Calu3 (cell line): ENCODE data around the gene TCP1. TPM values are rescaled to one million over a fixed set of nuclear protein-coding genes. Genes with fewer than 3 reads are reported as not detected.

ENCODE experiments used
- BruUV-seq: library from RNA; stranded (reverse); fragments of 400-500 nt; replicated peaks from 2 replicates; lab custom pipeline; 2021; lab: Mats Ljungman, UMichigan
- CTCF ChIA-PET: fragments of 300-600 bp; sonication (Branson Sonifier 250); formaldehyde crosslinking; loops from one replicate; lab custom pipeline; 2022; ENCODE audit warnings: antibody characterized with exemption; lab: Charles Lee
- DNase-seq: peaks from one replicate; pipeline ENCODE4 v3.0.0; 2022
- H3K27ac Mint-ChIP-seq: one replicate; pipeline ENCODE4 v1.8.0; 2022; ENCODE audit warnings: mixed read lengths; ENCODE audit not compliant: unreplicated experiment
- H3K27me3 Mint-ChIP-seq: one replicate; pipeline ENCODE4 v1.8.0; 2022; ENCODE audit warnings: mixed read lengths; ENCODE audit not compliant: unreplicated experiment
- H3K36me3 Mint-ChIP-seq: one replicate; pipeline ENCODE4 v1.8.0; 2022; ENCODE audit warnings: mild to moderate bottlenecking, moderate library complexity, mixed read lengths; ENCODE audit not compliant: insufficient read depth, unreplicated experiment
- H3K4me1 Mint-ChIP-seq: one replicate; pipeline ENCODE4 v1.8.0; 2022; ENCODE audit warnings: mild to moderate bottlenecking, low read depth, mixed read lengths; ENCODE audit not compliant: unreplicated experiment
- H3K4me3 Mint-ChIP-seq: one replicate; pipeline ENCODE4 v1.8.0; 2022; ENCODE audit warnings: mild to moderate bottlenecking, low read depth, moderate library complexity, mixed read lengths; ENCODE audit not compliant: unreplicated experiment
- H3K9me3 Mint-ChIP-seq: one replicate; pipeline ENCODE4 v1.8.0; 2022; ENCODE audit warnings: low read depth, mixed read lengths; ENCODE audit not compliant: unreplicated experiment
- intact Hi-C: fragments of 100-400 bp; cut with micrococcal nuclease; formaldehyde crosslinking; loops from one replicate; pipeline ENCODE4 v1.10.0; 2022; ENCODE audit not compliant: unreplicated experiment
- total RNA-seq: library from RNA; stranded (reverse); gene quantifications from 2 replicates; pipeline ENCODE4 v1.2.3, GENCODE V29; 2022
- TF ChIP-seq, protein P1 (sequence below): fragments of 200-600 bp; IDR thresholded peaks from one replicate; pipeline ENCODE4 v1.8.0; 2022; ENCODE audit warnings: antibody characterized with exemption; ENCODE audit not compliant: unreplicated experiment

The TCP1 gene
- total RNA-seq, 1 experiment from 2014 or later = 357 TPM

DNA sequence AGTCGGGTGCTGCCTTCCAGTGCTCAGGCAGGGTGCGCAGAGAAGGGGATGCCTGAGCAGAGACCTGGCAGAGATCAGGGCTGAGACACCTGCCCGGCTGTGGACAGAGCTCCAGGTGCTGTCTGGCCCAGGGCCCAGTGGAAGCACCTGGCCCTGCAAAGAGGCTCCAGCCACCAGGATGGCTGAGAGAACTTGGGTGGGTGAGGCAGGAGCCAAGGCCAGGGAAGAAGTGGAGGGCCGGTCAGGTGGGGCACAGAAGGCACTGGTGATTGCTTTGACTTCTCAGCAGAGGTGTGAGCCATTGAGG, 41.9 kb upstream of the TCP1 start:
- Mint-ChIP-seq H3K27me3 (peaks cover 30% of the 10 kb centered on the region), H3K4me1 (no peaks in the 10 kb centered on the region), H3K27ac (no peak overlapping the region), H3K36me3 (no peaks in the 10 kb centered on the region), H3K4me3 (no peak overlapping the region), H3K9me3 (no peaks in the 10 kb centered on the region)
- no TSS peak for BruUV-seq
- intact Hi-C loops = no loop called here
- no peak for DNase-seq
- CTCF ChIA-PET = no interaction called here
- TF ChIP-seq, protein P1, sequence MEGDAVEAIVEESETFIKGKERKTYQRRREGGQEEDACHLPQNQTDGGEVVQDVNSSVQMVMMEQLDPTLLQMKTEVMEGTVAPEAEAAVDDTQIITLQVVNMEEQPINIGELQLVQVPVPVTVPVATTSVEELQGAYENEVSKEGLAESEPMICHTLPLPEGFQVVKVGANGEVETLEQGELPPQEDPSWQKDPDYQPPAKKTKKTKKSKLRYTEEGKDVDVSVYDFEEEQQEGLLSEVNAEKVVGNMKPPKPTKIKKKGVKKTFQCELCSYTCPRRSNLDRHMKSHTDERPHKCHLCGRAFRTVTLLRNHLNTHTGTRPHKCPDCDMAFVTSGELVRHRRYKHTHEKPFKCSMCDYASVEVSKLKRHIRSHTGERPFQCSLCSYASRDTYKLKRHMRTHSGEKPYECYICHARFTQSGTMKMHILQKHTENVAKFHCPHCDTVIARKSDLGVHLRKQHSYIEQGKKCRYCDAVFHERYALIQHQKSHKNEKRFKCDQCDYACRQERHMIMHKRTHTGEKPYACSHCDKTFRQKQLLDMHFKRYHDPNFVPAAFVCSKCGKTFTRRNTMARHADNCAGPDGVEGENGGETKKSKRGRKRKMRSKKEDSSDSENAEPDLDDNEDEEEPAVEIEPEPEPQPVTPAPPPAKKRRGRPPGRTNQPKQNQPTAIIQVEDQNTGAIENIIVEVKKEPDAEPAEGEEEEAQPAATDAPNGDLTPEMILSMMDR = no peak

DNA sequence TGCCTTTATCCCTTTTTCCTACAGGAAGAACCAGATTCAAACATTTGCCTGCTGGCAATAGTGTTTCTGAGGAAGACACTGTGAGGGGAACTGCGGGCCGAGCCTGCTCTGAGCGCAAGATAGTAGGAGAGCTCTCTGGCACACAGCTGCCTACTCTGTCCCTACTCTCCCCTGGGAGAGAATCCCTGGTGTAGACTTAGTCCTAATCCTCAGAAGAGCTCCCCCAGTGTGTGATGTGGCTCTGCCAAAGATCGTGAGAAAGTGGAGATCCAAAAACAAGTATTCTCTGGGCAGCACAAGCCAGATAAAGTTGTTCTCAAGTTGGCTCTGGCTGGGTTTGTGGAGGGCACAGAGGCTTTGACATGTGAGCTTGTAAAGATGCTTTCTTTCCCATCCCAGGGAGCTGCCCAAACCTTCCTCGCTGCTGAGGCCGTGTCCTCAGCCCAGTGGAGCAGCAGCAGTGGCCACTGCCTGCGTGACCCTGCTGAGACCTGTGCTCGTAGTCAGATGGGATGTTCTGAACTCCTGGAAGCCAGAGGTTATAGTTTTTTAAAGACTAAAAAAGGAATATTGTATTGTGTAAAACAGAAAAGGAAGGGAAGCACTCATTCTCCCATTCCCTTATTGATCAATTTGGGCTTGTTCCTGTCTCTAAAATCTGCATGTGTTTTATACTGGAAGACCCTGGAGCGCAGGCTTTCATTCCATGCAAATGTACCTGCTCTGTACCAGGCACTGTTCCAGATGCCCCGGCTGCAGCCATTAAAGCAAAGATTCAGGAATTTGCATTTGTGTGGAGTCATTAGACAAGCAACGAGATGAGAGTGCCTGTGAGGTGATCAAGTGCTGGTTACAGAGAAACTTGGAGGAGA, 41.3 kb upstream of the TCP1 start:
- TF ChIP-seq, protein P1 = no peak
- Mint-ChIP-seq H3K36me3 (no peaks in the 10 kb centered on the region), H3K27ac (no peak overlapping the region), H3K4me1 (no peaks in the 10 kb centered on the region), H3K27me3 (peaks cover 30% of the 10 kb centered on the region), H3K9me3 (no peaks in the 10 kb centered on the region), H3K4me3 (no peak overlapping the region)
- no peak for DNase-seq
- no TSS peak for BruUV-seq
- intact Hi-C loops = no loop called here
- CTCF ChIA-PET = no interaction called here

DNA sequence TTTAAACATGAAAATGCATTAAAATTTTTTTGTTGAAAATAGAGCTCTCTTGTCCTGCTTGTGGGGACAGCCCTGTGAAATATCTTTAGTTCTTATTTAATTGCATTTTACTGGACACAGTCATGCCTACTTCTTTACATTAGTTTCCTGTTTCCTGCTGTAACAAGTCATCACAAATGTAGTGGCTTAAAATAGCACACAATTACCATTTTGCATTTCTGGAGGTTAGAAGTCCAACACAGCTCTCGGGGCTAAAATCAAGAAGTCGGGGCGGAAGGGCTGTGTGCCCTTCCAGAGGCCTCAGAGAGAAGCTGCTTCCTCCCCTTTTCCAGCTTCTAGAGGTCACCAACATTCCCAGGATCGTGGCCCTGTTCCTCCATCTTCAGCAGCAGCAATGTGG, 40.1 kb upstream of the TCP1 start:
- H3K4me1 Mint-ChIP-seq = no peaks in the 10 kb centered on the region
- peaks cover 30% of the 10 kb centered on the region for H3K27me3 Mint-ChIP-seq

DNA sequence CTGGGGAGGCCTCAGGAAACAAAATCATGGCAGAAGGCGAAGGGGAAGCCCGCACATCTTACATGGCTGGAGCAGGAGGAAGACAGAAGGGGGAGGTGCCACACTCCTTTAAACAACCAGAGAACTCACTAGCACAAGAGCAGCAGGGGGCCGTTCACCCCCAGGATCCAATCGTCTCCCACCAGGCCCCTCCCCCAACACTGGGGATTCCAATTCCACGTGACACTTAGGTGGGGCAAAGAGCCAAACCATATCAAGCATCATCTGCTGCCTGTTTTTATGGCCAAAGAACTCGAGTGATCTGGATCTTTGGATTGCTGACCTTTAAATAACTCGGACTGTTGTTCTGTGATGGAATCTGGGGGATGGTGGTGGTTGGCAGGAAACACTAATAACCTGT, 38.7 kb upstream of the TCP1 start:
- TF ChIP-seq, protein P1 = no peak
- Mint-ChIP-seq H3K4me1 (no peaks in the 10 kb centered on the region), H3K27me3 (peaks cover 37% of the 10 kb centered on the region), H3K27ac (no peak overlapping the region), H3K36me3 (no peaks in the 10 kb centered on the region), H3K9me3 (no peaks in the 10 kb centered on the region), H3K4me3 (no peak overlapping the region)
- BruUV-seq = no TSS peak
- intact Hi-C loops = no loop called here
- CTCF ChIA-PET = no interaction called here
- no peak for DNase-seq

More for the DNA sequence above, 40.1 kb upstream of the TCP1 start:
- TF ChIP-seq, protein P1 = no peak
- CTCF ChIA-PET = no interaction called here
- no peaks in the 10 kb centered on the region for H3K9me3 Mint-ChIP-seq
- H3K4me3 Mint-ChIP-seq = no peak overlapping the region
- no TSS peak for BruUV-seq
- no peak overlapping the region for H3K27ac Mint-ChIP-seq
- H3K36me3 Mint-ChIP-seq = no peaks in the 10 kb centered on the region
- intact Hi-C loops = no loop called here
- no peak for DNase-seq
